H1 (cell line): ENCODE data around the gene ATG2B. TPM values are rescaled to one million over a fixed set of nuclear protein-coding genes. Genes with fewer than 3 reads are reported as not detected.

Experiments
- CTCF ChIA-PET: fragments of 300-600 bp; sonication (Branson Sonifier 250); formaldehyde crosslinking; loops from one replicate; lab custom pipeline; 2021; ENCODE audit not compliant: partially characterized antibody; lab: Charles Lee
- POLR2A ChIA-PET: fragments of 300-600 bp; sonication (Branson Sonifier 250); formaldehyde crosslinking; loops from one replicate; lab custom pipeline; 2021; ENCODE audit warnings: inconsistent platforms; ENCODE audit not compliant: partially characterized antibody; lab: Charles Lee
- DNase-seq, 2 experiments: peaks; one replicate each; pipeline versions ENCODE4 v3.0.0 to v3.0.0-alpha.2; 2010 to 2022; ENCODE audit warnings: low spot score in 2 of 2, low read depth in 1 of 2, mixed read lengths in 1 of 2
- FAIRE-seq: peaks from 2 replicates; lab custom pipeline; 2011; peaks lifted over from hg19 to GRCh38; lab: Jason Lieb, UNC
- H2AFZ ChIP-seq: 2 replicates; pipeline ENCODE4 v1.8.1; 2012; ENCODE audit warnings: low read length, inconsistent platforms
- H2AK5ac ChIP-seq: 2 replicates; pipeline ENCODE4 v1.6.1; 2013; ENCODE audit warnings: low read depth, low read length
- H2BK120ac ChIP-seq: replicated peaks from 2 replicates; pipeline ENCODE3; 2013; ENCODE audit warnings: low read depth, low read length, inconsistent platforms
- H2BK12ac ChIP-seq: 2 replicates; pipeline ENCODE4 v1.6.1; 2013; ENCODE audit warnings: low read depth, low read length
- H2BK15ac ChIP-seq: 2 replicates; pipeline ENCODE4 v1.6.1; 2013; ENCODE audit warnings: low read length
- H2BK20ac ChIP-seq: 2 replicates; pipeline ENCODE4 v1.6.1; 2013; ENCODE audit warnings: low read length
- H2BK5ac ChIP-seq: 2 replicates; pipeline ENCODE4 v1.6.1; 2013; ENCODE audit warnings: low read depth, low read length
- H3K14ac ChIP-seq: 2 replicates; pipeline ENCODE4 v1.6.1; 2013; ENCODE audit warnings: inconsistent platforms; ENCODE audit not compliant: insufficient read length
- H3K18ac ChIP-seq: 2 replicates; pipeline ENCODE4 v1.6.1; 2013; ENCODE audit warnings: low read length; ENCODE audit errors: extremely low read depth
- H3K23ac ChIP-seq: 2 replicates; pipeline ENCODE4 v1.6.1; 2013; ENCODE audit warnings: inconsistent platforms; ENCODE audit not compliant: insufficient read length
- H3K23me2 ChIP-seq: 2 replicates; pipeline ENCODE4 v1.6.1; 2013; ENCODE audit warnings: low read depth, low read length
- H3K27ac ChIP-seq: 2 replicates; pipeline ENCODE4 v1.6.1; 2011; ENCODE audit warnings: low read depth, low read length, inconsistent platforms
- H3K27me3 ChIP-seq, 4 experiments: replicated peaks in 1 of 4; 1 replicate in 1 of 4; 2 replicates in 3 of 4; pipeline versions ENCODE4 v1.6.1 to v1.8.1; 2011 to 2013; ENCODE audit warnings: low read length in 3 of 4, mild to moderate bottlenecking in 3 of 4, inconsistent platforms in 2 of 4, mixed read lengths in 2 of 4, moderate library complexity in 1 of 4; ENCODE audit not compliant: control insufficient read depth in 3 of 4, insufficient read depth in 3 of 4; ENCODE audit errors: extremely low read depth in 1 of 4
- H3K36me3 ChIP-seq, 4 experiments: 2 replicates each; pipeline versions ENCODE4 v1.6.1 to v1.8.1; 2011 to 2013; ENCODE audit warnings: mild to moderate bottlenecking in 4 of 4, low read length in 3 of 4, moderate library complexity in 2 of 4, control low read depth in 1 of 4, inconsistent platforms in 1 of 4; ENCODE audit not compliant: insufficient read depth in 4 of 4, control insufficient read depth in 2 of 4
- H3K4ac ChIP-seq: replicated peaks from 2 replicates; pipeline ENCODE3; 2013; ENCODE audit warnings: low read length, low read depth, mixed read lengths, inconsistent platforms; ENCODE audit not compliant: insufficient read length
- H3K4me1 ChIP-seq, 4 experiments: replicated peaks in 1 of 4; 1 replicate in 1 of 4; 2 replicates in 3 of 4; pipeline versions ENCODE4 v1.6.1 to v1.8.1; 2011 to 2013; ENCODE audit warnings: low read length in 3 of 4, inconsistent platforms in 2 of 4, mixed read lengths in 1 of 4; ENCODE audit not compliant: insufficient read depth in 4 of 4, control insufficient read depth in 3 of 4
- H3K4me2 ChIP-seq, 2 experiments: 2 replicates each; pipeline versions ENCODE4 v1.6.1 to v1.8.1; 2011 to 2013; ENCODE audit warnings: low read depth in 2 of 2, low read length in 2 of 2, control low read depth in 1 of 2, inconsistent platforms in 1 of 2, mild to moderate bottlenecking in 1 of 2; ENCODE audit not compliant: insufficient read depth in 1 of 2
- H3K4me3 ChIP-seq, 4 experiments: fragments of 200-600, 300-600 bp in 1 of 4; sonication (generic), shearing (Covaris generic), sonication (Bioruptor Twin) in 1 of 4; 2 replicates each; pipeline versions ENCODE4 v1.5.1 to v1.8.1; 2011 to 2016; ENCODE audit warnings: low read length in 4 of 4, low read depth in 3 of 4, control low read depth in 2 of 4, inconsistent platforms in 2 of 4, mild to moderate bottlenecking in 2 of 4, mixed read lengths in 1 of 4, moderate library complexity in 1 of 4; ENCODE audit not compliant: insufficient read depth in 2 of 4; ENCODE audit errors: extremely low read depth in 1 of 4
- H3K56ac ChIP-seq: replicated peaks from 2 replicates; pipeline ENCODE3; 2013; ENCODE audit warnings: low read depth, mild to moderate bottlenecking, mixed read lengths, low read length, inconsistent platforms; ENCODE audit not compliant: insufficient read length
- H3K79me1 ChIP-seq: 2 replicates; pipeline ENCODE4 v1.6.1; 2013; ENCODE audit warnings: low read depth, low read length, control low read depth
- H3K79me2 ChIP-seq, 2 experiments: 2 replicates each; pipeline versions ENCODE4 v1.6.1 to v1.8.1; 2012 to 2013; ENCODE audit warnings: low read length in 2 of 2, mild to moderate bottlenecking in 2 of 2, inconsistent platforms in 1 of 2; ENCODE audit not compliant: insufficient read depth in 2 of 2, control insufficient read depth in 1 of 2
- H3K9ac ChIP-seq, 4 experiments: replicated peaks in 1 of 4; 1 replicate in 1 of 4; 2 replicates in 3 of 4; pipeline versions ENCODE4 v1.6.1 to v1.8.1; 2011 to 2013; ENCODE audit warnings: low read depth in 3 of 4, low read length in 3 of 4, control low read depth in 2 of 4, mild to moderate bottlenecking in 2 of 4, moderate library complexity in 2 of 4, inconsistent platforms in 1 of 4; ENCODE audit errors: extremely low read depth in 1 of 4
- H3K9me3 ChIP-seq, 2 experiments: 2 replicates each; pipeline versions ENCODE4 v1.6.1 to v1.8.1; 2012 to 2013; ENCODE audit warnings: mild to moderate bottlenecking in 2 of 2, moderate library complexity in 2 of 2, control low read depth in 1 of 2, inconsistent platforms in 1 of 2, low read depth in 1 of 2, low read length in 1 of 2, mixed read lengths in 1 of 2; ENCODE audit not compliant: insufficient read depth in 2 of 2
- H4K20me1 ChIP-seq, 2 experiments: replicated peaks in 1 of 2; 2 replicates each; pipeline versions ENCODE3 to v1.8.1; 2011 to 2013; ENCODE audit warnings: inconsistent platforms in 2 of 2, low read length in 2 of 2, mild to moderate bottlenecking in 1 of 2; ENCODE audit not compliant: insufficient read depth in 2 of 2, control insufficient read depth in 1 of 2
- H4K5ac ChIP-seq: 2 replicates; pipeline ENCODE4 v1.6.1; 2013; ENCODE audit warnings: low read length, low read depth, mixed read lengths, inconsistent platforms; ENCODE audit not compliant: insufficient read length
- H4K8ac ChIP-seq: 2 replicates; pipeline ENCODE4 v1.8.0; 2013; ENCODE audit warnings: mild to moderate bottlenecking, moderate library complexity, low read length, inconsistent platforms; ENCODE audit not compliant: insufficient read depth; ENCODE audit errors: extremely low read depth
- H4K91ac ChIP-seq: replicated peaks from 2 replicates; pipeline ENCODE3; 2013; ENCODE audit warnings: low read length, mixed read lengths, inconsistent platforms; ENCODE audit not compliant: insufficient read length
- ATF2 ChIP-seq: IDR thresholded peaks from 2 replicates; pipeline ENCODE4 v1.6.1; 2012; ENCODE audit warnings: low read length, inconsistent platforms
- CBX5 ChIP-seq: fragments of 300-800, 300-1000 bp; sonication (generic); IDR thresholded peaks from 2 replicates; pipeline ENCODE4 v1.7.1; 2016; ENCODE audit warnings: antibody characterized with exemption, low read length, low read depth
- CEBPB ChIP-seq: IDR thresholded peaks from 2 replicates; pipeline ENCODE4 v1.6.1; 2012; ENCODE audit warnings: low read depth, low read length
- CHD2 ChIP-seq: IDR thresholded peaks from 2 replicates; pipeline ENCODE4 v1.6.1; 2012; ENCODE audit warnings: low read length, improper control_type of control experiment
- E2F6 ChIP-seq: IDR thresholded peaks from 2 replicates; pipeline ENCODE4 v1.6.1; 2012; ENCODE audit warnings: inconsistent platforms
- KDM1A ChIP-seq: fragments of 200-600, 300-600 bp; sonication (generic); IDR thresholded peaks from 2 replicates; pipeline ENCODE4 v1.7.1; 2016; ENCODE audit warnings: mild to moderate bottlenecking, low read length, borderline replicate concordance
- KDM4A ChIP-seq: IDR thresholded peaks from one replicate; pipeline ENCODE4 v1.7.1; 2012; ENCODE audit warnings: low read depth, mild to moderate bottlenecking, moderate library complexity, low read length, inconsistent platforms; ENCODE audit not compliant: severe bottlenecking
- KDM5A ChIP-seq: fragments of 200-600 bp; IDR thresholded peaks from 2 replicates; pipeline ENCODE4 v1.7.1; 2012; ENCODE audit warnings: mild to moderate bottlenecking, low read length, inconsistent platforms, mixed read lengths
- SIRT6 ChIP-seq: IDR thresholded peaks from one replicate; pipeline ENCODE4 v1.7.1; 2012; ENCODE audit warnings: low read length, inconsistent platforms
- SP1 ChIP-seq: IDR thresholded peaks from 2 replicates; pipeline ENCODE4 v1.6.1; 2011; ENCODE audit warnings: low read depth, low read length
- SP4 ChIP-seq: IDR thresholded peaks from 2 replicates; pipeline ENCODE4 v1.6.1; 2012; ENCODE audit warnings: low read length, inconsistent platforms
- TBP ChIP-seq: IDR thresholded peaks from 2 replicates; pipeline ENCODE4 v1.6.1; 2011; ENCODE audit warnings: low read depth, low read length, improper control_type of control experiment
- TCF12 ChIP-seq: IDR thresholded peaks from 2 replicates; pipeline ENCODE4 v1.6.1; 2011; ENCODE audit warnings: low read depth, mild to moderate bottlenecking, low read length
- WGBS, 2 experiments: shearing (Covaris generic) in 1 of 2; methylation state at CpG; one replicate each; pipeline versions ENCODE4 v1.1.6 to v1.1.7; 2013 to 2015; ENCODE audit warnings: low lambda C conversion rate in 2 of 2, mixed read lengths in 2 of 2, inconsistent platforms in 1 of 2, low coverage in 1 of 2, missing lambda C conversion rate in 1 of 2; ENCODE audit not compliant: insufficient replicate concordance in 2 of 2, insufficient coverage in 1 of 2, insufficient read length in 1 of 2; ENCODE audit errors: extremely low coverage in 1 of 2, missing lambda C conversion rate in 1 of 2; 5-methylcytosine and 5-hydroxymethylcytosine counted together
- polyA plus RNA-seq, 7 experiments: library from polyadenylated mRNA; depleted of rRNA in 3 of 7; stranded (reverse) in 5 of 7; unstranded in 2 of 7; fragments of >200 nt in 5 of 7; fragments of 200-250 nt in 2 of 7; gene quantifications; 1 replicate in 5 of 7; 2 replicates in 1 of 7; 4 replicates in 1 of 7; pipeline versions ENCODE4 v1.2.1 to v1.2.3, GENCODE V29; 2011 to 2013; ENCODE audit warnings: missing spikeins in 2 of 7, mixed read lengths in 2 of 7
- total RNA-seq: library from RNA; stranded (reverse); fragmentation: NEBNext Ultra II Directional; extraction: Animal tissue kit (Norgen Biotek cat#: 25700); gene quantifications from 2 replicates; pipeline ENCODE4 v1.2.1, GENCODE V29; 2021

ATG2B gene
- total and polyA plus RNA-seq, 2 of the 8 experiments (the other 6 are each of a cell fraction or from before 2014, with no cell fraction given) = 4.6 to 14.4 TPM

GRCh38 chr14:96280104-96280503, 83.0 kb downstream of the ATG2B start:
- DNase-seq = no peak
- H3K79me1 ChIP-seq = no peaks in the 10 kb centered on the region
- H2BK120ac ChIP-seq = no peak overlapping the region
- H2BK5ac ChIP-seq = no peak overlapping the region
- H2BK20ac ChIP-seq = no peak overlapping the region
- peaks cover 4 to 6% of the 10 kb centered on the region in 2 experiments; a peak in 3 of 4 replicates for H3K9me3 ChIP-seq
- no peak overlapping the region for H3K4me3 ChIP-seq
- WGBS, 2 experiments = 91% methylated on average over 2 of the region's 2 CpGs; no CpG with 5 or more reads in 1 of the 2 experiments
- FAIRE-seq = no peak
- peaks cover 0 to 6% (median 2%) of the 10 kb centered on the region in 4 experiments; a peak in 2 of 7 replicates for H3K4me1 ChIP-seq
- H3K27ac ChIP-seq = no peak overlapping the region
- H2BK12ac ChIP-seq = no peak overlapping the region
- H2AFZ ChIP-seq = no peak overlapping the region
- H4K20me1 ChIP-seq = no peaks in the 10 kb centered on the region
- no peak overlapping the region for H2BK15ac ChIP-seq
- H3K36me3 ChIP-seq = peaks cover 0 to 5% (median 0%) of the 10 kb centered on the region in 4 experiments; a peak in 2 of 8 replicates
- H3K56ac ChIP-seq = no peak overlapping the region
- ChIA-PET CTCF (interaction anchor here (0.7 to 12.6 kb wide), 3 partner anchors 168 to 280 kb away, joined by 3 to 268 read pairs (median 4); no protein-coding TSS in a partner anchor), POLR2A (no interaction called here)
- H2AK5ac ChIP-seq = no peak overlapping the region
- no peaks in the 10 kb centered on the region for H3K23me2 ChIP-seq
- no peak overlapping the region for H3K9ac ChIP-seq
- no peak overlapping the region for H4K5ac ChIP-seq
- no peak overlapping the region for H4K8ac ChIP-seq
- no peak overlapping the region for H3K4ac ChIP-seq
- no peak overlapping the region for H3K14ac ChIP-seq
- H3K4me2 ChIP-seq = no peak overlapping the region
- no peaks in the 10 kb centered on the region for H3K27me3 ChIP-seq
- H3K23ac ChIP-seq = no peak overlapping the region
- no peak overlapping the region for H3K18ac ChIP-seq
- no peaks in the 10 kb centered on the region for H3K79me2 ChIP-seq
- no peak overlapping the region for H4K91ac ChIP-seq
- TF ChIP-seq CBX5 = no peak
- TF ChIP-seq KDM1A = no peak
- no peak for TF ChIP-seq SP4
- no peak for TF ChIP-seq KDM4A
- no peak for TF ChIP-seq E2F6
- TF ChIP-seq ATF2 = no peak
- TF ChIP-seq SIRT6 = no peak
- no peak for TF ChIP-seq CEBPB
- TF ChIP-seq CHD2 = no peak
- no peak for TF ChIP-seq TBP
- TF ChIP-seq TCF12 = no peak
- no peak for TF ChIP-seq KDM5A
- TF ChIP-seq SP1 = no peak
